ENCODE results near the gene FOXRED1.
"Not testable (repeated sequence)": the region's sequence is repeated elsewhere in the genome, so short reads cannot be mapped to it uniquely, and the experiment has no call there.

Gene FOXRED1

GRCh38 chr11:126246636-126247035 is 22.3 kb upstream of the FOXRED1 start:
- Histone ChIP-seq H3K4me3 (ENCODE audit: low read depth, low read length, poor library complexity, severe bottlenecking) (no peak overlapping the region), H3K9ac (ENCODE audit: low read length) (no peak overlapping the region), H3K27ac (ENCODE audit: low read depth, low read length, poor library complexity, severe bottlenecking) (no peak overlapping the region), H3K79me2 (ENCODE audit: insufficient read depth, low read length) (no peaks in the 10 kb centered on the region), H3K27me3 (ENCODE audit: insufficient read depth, low read length) (no peaks in the 10 kb centered on the region), H3K36me3 (ENCODE audit: insufficient read depth, low read length) (peaks cover 8% of the 10 kb centered on the region), H3K4me2 (ENCODE audit: low read length) (no peak overlapping the region), H3K4me1 (ENCODE audit: insufficient read depth, low read length, severe bottlenecking) (no peaks in the 10 kb centered on the region), H3K9me2 (ENCODE audit: low read depth, low read length) (no peaks in the 10 kb centered on the region), H2AFZ (ENCODE audit: low read length) (no peak overlapping the region), H3F3A (ENCODE audit: insufficient read depth, low read length) (no peaks in the 10 kb centered on the region), H3K9me3 (ENCODE audit: low read length) (no peaks in the 10 kb centered on the region), H4K20me1 (ENCODE audit: insufficient read depth, low read length) (no peaks in the 10 kb centered on the region)
- TF ChIP-seq CTCF (IDR thresholded peaks at IDR 0.05; ENCODE audit: low read length) = no peak
- TF ChIP-seq EZH2 (IDR thresholded peaks at IDR 0.05; ENCODE audit: borderline replicate concordance, low read length) = no peak

- no peaks in the 10 kb centered on the region; the same call in 1 of the 2 replicates for H3F3A ChIP-seq (ENCODE audit: insufficient read depth, low read length)
- H3K9me2 ChIP-seq (ENCODE audit: low read depth, low read length) = no peaks in the 10 kb centered on the region
- peaks cover 14% of the 10 kb centered on the region; the same call in 1 of the 2 replicates for H3K36me3 ChIP-seq (ENCODE audit: insufficient read depth, low read length)
- no peaks in the 10 kb centered on the region for H3K4me1 ChIP-seq (ENCODE audit: insufficient read depth, low read length, severe bottlenecking)
- H4K20me1 ChIP-seq (ENCODE audit: insufficient read depth, low read length) = no peaks in the 10 kb centered on the region
- no peaks in the 10 kb centered on the region for H3K9me3 ChIP-seq (ENCODE audit: low read length)
- no peaks in the 10 kb centered on the region for H3K27me3 ChIP-seq (ENCODE audit: insufficient read depth, low read length)
- no peak overlapping the region for H3K4me2 ChIP-seq (ENCODE audit: low read length)
- no peak overlapping the region for H3K27ac ChIP-seq (ENCODE audit: low read depth, low read length, poor library complexity, severe bottlenecking)
- H3K79me2 ChIP-seq (ENCODE audit: insufficient read depth, low read length) = no peaks in the 10 kb centered on the region
- TF ChIP-seq CTCF (IDR thresholded peaks at IDR 0.05; ENCODE audit: low read length) (no peak), EZH2 (IDR thresholded peaks at IDR 0.05; ENCODE audit: borderline replicate concordance, low read length) (no peak)
- H3K4me3 ChIP-seq (ENCODE audit: low read depth, low read length, poor library complexity, severe bottlenecking) = no peak overlapping the region
- no peak overlapping the region for H2AFZ ChIP-seq (ENCODE audit: low read length)
- no peak overlapping the region for H3K9ac ChIP-seq (ENCODE audit: low read length)
These were observed 15.7 kb upstream of the FOXRED1 start for GRCh38 chr11:126253265-126253664.

- H3K4me1 ChIP-seq (ENCODE audit: insufficient read depth, low read length, severe bottlenecking) = no peaks in the 10 kb centered on the region
- H3K4me3 ChIP-seq (ENCODE audit: low read depth, low read length, poor library complexity, severe bottlenecking) = no peak overlapping the region
- H2AFZ ChIP-seq (ENCODE audit: low read length) = no peak overlapping the region
- no peaks in the 10 kb centered on the region for H3K9me2 ChIP-seq (ENCODE audit: low read depth, low read length)
- H3K36me3 ChIP-seq (ENCODE audit: insufficient read depth, low read length) = peaks cover 14% of the 10 kb centered on the region; the same call in 1 of the 2 replicates
- H3K9ac ChIP-seq (ENCODE audit: low read length) = no peak overlapping the region
- no peaks in the 10 kb centered on the region for H4K20me1 ChIP-seq (ENCODE audit: insufficient read depth, low read length)
- TF ChIP-seq CTCF (IDR thresholded peaks at IDR 0.05; ENCODE audit: low read length) (no peak), EZH2 (IDR thresholded peaks at IDR 0.05; ENCODE audit: borderline replicate concordance, low read length) (no peak)
- no peak overlapping the region for H3K27ac ChIP-seq (ENCODE audit: low read depth, low read length, poor library complexity, severe bottlenecking)
- no peaks in the 10 kb centered on the region; the same call in 1 of the 2 replicates for H3F3A ChIP-seq (ENCODE audit: insufficient read depth, low read length)
- H3K27me3 ChIP-seq (ENCODE audit: insufficient read depth, low read length) = no peaks in the 10 kb centered on the region
- no peak overlapping the region for H3K4me2 ChIP-seq (ENCODE audit: low read length)
- no peaks in the 10 kb centered on the region for H3K79me2 ChIP-seq (ENCODE audit: insufficient read depth, low read length)
- H3K9me3 ChIP-seq (ENCODE audit: low read length) = no peaks in the 10 kb centered on the region
These were observed 14.1 kb upstream of the FOXRED1 start for GRCh38 chr11:126254819-126255218.

DNA sequence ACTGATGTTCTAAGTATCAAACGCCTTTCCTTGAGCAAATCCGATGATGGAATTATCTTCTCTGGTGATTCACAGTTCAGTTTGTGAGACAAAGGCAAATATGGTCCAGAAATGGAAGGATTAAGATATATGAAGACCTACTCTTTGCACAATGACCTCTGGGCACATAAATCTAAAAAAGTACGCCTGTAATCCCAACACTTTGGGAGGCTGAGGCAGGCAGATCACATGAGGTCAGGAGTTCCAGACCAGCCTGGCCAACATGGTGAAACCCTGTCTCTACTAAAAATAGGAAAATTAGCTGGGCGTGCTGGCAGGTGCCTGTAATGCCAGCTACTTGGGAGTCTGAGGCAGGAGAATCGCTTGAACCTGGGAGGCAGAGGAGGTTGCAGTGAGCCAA is 13.4 kb upstream of the FOXRED1 start:
- H3K4me2 ChIP-seq (ENCODE audit: low read length); H3K9me3 ChIP-seq (ENCODE audit: low read length); H3K9me2 ChIP-seq (ENCODE audit: low read depth, low read length); H3K79me2 ChIP-seq (ENCODE audit: insufficient read depth, low read length); H3F3A ChIP-seq (ENCODE audit: insufficient read depth, low read length); H4K20me1 ChIP-seq (ENCODE audit: insufficient read depth, low read length); H3K27me3 ChIP-seq (ENCODE audit: insufficient read depth, low read length); H3K27ac ChIP-seq (ENCODE audit: low read depth, low read length, poor library complexity, severe bottlenecking); H3K9ac ChIP-seq (ENCODE audit: low read length); H3K4me1 ChIP-seq (ENCODE audit: insufficient read depth, low read length, severe bottlenecking); H3K4me3 ChIP-seq (ENCODE audit: low read depth, low read length, poor library complexity, severe bottlenecking); H2AFZ ChIP-seq (ENCODE audit: low read length): not testable (repeated sequence)
- H3K36me3 ChIP-seq (ENCODE audit: insufficient read depth, low read length) = peaks cover 17% of the 10 kb centered on the region; the same call in 1 of the 2 replicates

All from OCI-LY1 (cell line).